GM21786 (cell line): Measurements from ENCODE around the gene APLF.

Source experiments
- ATAC-seq: cut with Tn5 transposase; IDR thresholded peaks from one replicate; pipeline ENCODE4 v1.9.1; 2021; ENCODE audit not compliant: unreplicated experiment

The APLF gene

GRCh38 chr2:68467077-68467960, at the start of gene APLF, which contains the start of gene FBXO48:
Gene APLF, plus strand, starts transcription at chr2:68467585. Its CDS starts 147 bp downstream, at chr2:68467732.
Gene FBXO48, minus strand, starts transcription at chr2:68467294. Its CDS starts 2,149 bp downstream, at chr2:68465145.
- ATAC-seq, result peak; percentile 96

GRCh38 chr2:68417926-68418325, 49.5 kb upstream of the APLF start:
- ATAC-seq, result no peak

- no peak for ATAC-seq
Observed at GRCh38 chr2:68418419-68418818, 49.0 kb upstream of the APLF start.

- ATAC-seq, result peak; percentile 41
Observed at GRCh38 chr2:68418855-68419254, 48.5 kb upstream of the APLF start.

GRCh38 chr2:68420254-68420910, 47.0 kb upstream of the APLF start:
- ATAC-seq, result no peak

- peak; percentile 73 for ATAC-seq
Observed at GRCh38 chr2:68423966-68424650, 43.3 kb upstream of the APLF start.

GRCh38 chr2:68425503-68425902, 41.9 kb upstream of the APLF start:
- ATAC-seq, result no peak

- ATAC-seq, result no peak
Observed at GRCh38 chr2:68426446-68426845, 40.9 kb upstream of the APLF start.

- ATAC-seq, result no peak
Observed at GRCh38 chr2:68426848-68427579, 40.4 kb upstream of the APLF start.

- ATAC-seq, result no peak
Observed at GRCh38 chr2:68428126-68428525, 39.3 kb upstream of the APLF start.

- no peak for ATAC-seq
Observed at GRCh38 chr2:68428746-68429145, 38.6 kb upstream of the APLF start.

- ATAC-seq, result no peak
Observed at GRCh38 chr2:68429311-68429826, 38.0 kb upstream of the APLF start.

GRCh38 chr2:68431316-68431972, 35.9 kb upstream of the APLF start:
- ATAC-seq, result no peak

GRCh38 chr2:68432696-68433658, 34.4 kb upstream of the APLF start:
- no peak for ATAC-seq

- ATAC-seq, result no peak
Observed at GRCh38 chr2:68434981-68435380, 32.4 kb upstream of the APLF start.

GRCh38 chr2:68435615-68436014, 31.8 kb upstream of the APLF start:
- no peak for ATAC-seq

- no peak for ATAC-seq
Observed at GRCh38 chr2:68436270-68436669, 31.1 kb upstream of the APLF start.

- no peak for ATAC-seq
Observed at GRCh38 chr2:68438455-68439303, 28.7 kb upstream of the APLF start.
